Keratinocyte (primary cell): Measurements from ENCODE around the gene DCUN1D2.
"Not testable (repeated sequence)": the region's sequence is repeated elsewhere in the genome, so short reads cannot be mapped to it uniquely, and the experiment has no call there.

Experiments
- EZH2 ChIP-seq: IDR thresholded peaks from one replicate; pipeline ENCODE4 v1.6.1; 2012; ENCODE audit warnings: inconsistent platforms, mild to moderate bottlenecking, low read length, moderate library complexity
- TF ChIP-seq, protein P1 (sequence below), 3 experiments: IDR thresholded peaks in 1 of 3; conservative IDR thresholded peaks in 1 of 3; optimal IDR thresholded peaks in 1 of 3; 2 replicates in 2 of 3; 3 replicates in 1 of 3; pipeline versions ENCODE3 to v1.5.1; 2011; ENCODE audit warnings: low read length in 3 of 3, mild to moderate bottlenecking in 3 of 3, moderate library complexity in 2 of 3, control low read depth in 1 of 3, inconsistent platforms in 1 of 3; ENCODE audit not compliant: insufficient read depth in 2 of 3; ENCODE audit errors: extremely low read depth in 1 of 3

DNA sequence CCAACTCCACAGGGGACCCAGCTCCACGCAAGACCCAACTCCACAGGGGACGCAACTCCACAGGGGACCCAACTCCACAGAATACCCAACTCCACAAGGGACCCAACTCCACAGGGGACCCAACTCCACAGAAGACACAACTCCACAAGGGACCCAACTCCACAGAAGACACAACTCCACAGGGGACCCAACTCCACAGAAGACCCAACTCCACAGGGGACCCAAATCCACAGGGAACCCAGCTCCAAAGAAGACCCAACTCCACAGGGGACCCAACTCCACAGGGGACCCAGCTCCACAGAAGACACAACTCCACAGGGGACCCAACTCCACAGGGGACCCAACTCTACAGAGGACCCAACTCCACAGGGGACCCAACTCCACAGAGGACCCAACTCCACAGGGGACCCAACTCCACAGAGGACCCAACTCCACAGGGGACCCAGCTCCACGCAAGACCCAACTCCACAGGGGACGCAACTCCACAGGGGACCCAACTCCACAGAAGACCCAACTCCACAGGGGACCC, 19.8 kb downstream of the DCUN1D2 start:
- TF ChIP-seq, protein P1, sequence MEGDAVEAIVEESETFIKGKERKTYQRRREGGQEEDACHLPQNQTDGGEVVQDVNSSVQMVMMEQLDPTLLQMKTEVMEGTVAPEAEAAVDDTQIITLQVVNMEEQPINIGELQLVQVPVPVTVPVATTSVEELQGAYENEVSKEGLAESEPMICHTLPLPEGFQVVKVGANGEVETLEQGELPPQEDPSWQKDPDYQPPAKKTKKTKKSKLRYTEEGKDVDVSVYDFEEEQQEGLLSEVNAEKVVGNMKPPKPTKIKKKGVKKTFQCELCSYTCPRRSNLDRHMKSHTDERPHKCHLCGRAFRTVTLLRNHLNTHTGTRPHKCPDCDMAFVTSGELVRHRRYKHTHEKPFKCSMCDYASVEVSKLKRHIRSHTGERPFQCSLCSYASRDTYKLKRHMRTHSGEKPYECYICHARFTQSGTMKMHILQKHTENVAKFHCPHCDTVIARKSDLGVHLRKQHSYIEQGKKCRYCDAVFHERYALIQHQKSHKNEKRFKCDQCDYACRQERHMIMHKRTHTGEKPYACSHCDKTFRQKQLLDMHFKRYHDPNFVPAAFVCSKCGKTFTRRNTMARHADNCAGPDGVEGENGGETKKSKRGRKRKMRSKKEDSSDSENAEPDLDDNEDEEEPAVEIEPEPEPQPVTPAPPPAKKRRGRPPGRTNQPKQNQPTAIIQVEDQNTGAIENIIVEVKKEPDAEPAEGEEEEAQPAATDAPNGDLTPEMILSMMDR (optimal IDR thresholded peaks at IDR 0.05 in 1 of 3, IDR thresholded peaks at IDR 0.05 in 1 of 3, conservative IDR thresholded peaks at IDR 0.05 in 1 of 3; ENCODE audit: extremely low read depth in 1 of 3, insufficient read depth in 2 of 3, low read length in 3 of 3), result not testable (repeated sequence)
- TF ChIP-seq EZH2, result not testable (repeated sequence)
